Aorta (tissue), 5 donors: ENCODE results near the gene LAMA5. TPM values are rescaled to one million over a fixed set of nuclear protein-coding genes. Genes with fewer than 3 reads are reported as not detected.
"Not testable (repeated sequence)": the region's sequence is repeated elsewhere in the genome, so short reads cannot be mapped to it uniquely, and the experiment has no call there.

Experiments
- ATAC-seq: fragments of 200-7000 bp; cut with Tn5 transposase; one replicate; pipeline ENCODE4 v1.9.1; 2022; ENCODE audit warnings: moderate library complexity; ENCODE audit not compliant: low FRiP score
- DNase-seq, 2 donors: peaks; one replicate each; pipeline ENCODE4 v3.0.0-alpha.2; 2020
- H3K27ac ChIP-seq, 2 donors: one replicate each; pipeline ENCODE4 v1.5.1; 2013; ENCODE audit warnings: low read length in 2 of 2, mild to moderate bottlenecking in 2 of 2, moderate library complexity in 2 of 2, control low read depth in 1 of 2, inconsistent platforms in 1 of 2, low read depth in 1 of 2
- H3K27me3 ChIP-seq, 2 donors: one replicate each; pipeline ENCODE4 v1.6.1; 2013; ENCODE audit warnings: control low read depth in 1 of 2, low read length in 1 of 2, mild to moderate bottlenecking in 1 of 2, moderate library complexity in 1 of 2; ENCODE audit not compliant: insufficient read depth in 2 of 2, control insufficient read depth in 1 of 2
- H3K36me3 ChIP-seq, 2 donors: one replicate each; pipeline ENCODE4 v1.6.1; 2013; ENCODE audit warnings: control low read depth in 1 of 2, low read length in 1 of 2, mild to moderate bottlenecking in 1 of 2; ENCODE audit not compliant: insufficient read depth in 2 of 2, control insufficient read depth in 1 of 2
- H3K4me1 ChIP-seq, 2 donors: one replicate each; pipeline ENCODE4 v1.6.1; 2013; ENCODE audit warnings: low read length in 2 of 2, control low read depth in 1 of 2, mild to moderate bottlenecking in 1 of 2, moderate library complexity in 1 of 2; ENCODE audit not compliant: insufficient read depth in 2 of 2, control insufficient read depth in 1 of 2
- H3K4me3 ChIP-seq, 2 donors: one replicate each; pipeline ENCODE4 v1.5.1; 2013; ENCODE audit warnings: low read length in 2 of 2, control low read depth in 1 of 2, mild to moderate bottlenecking in 1 of 2
- H3K9me3 ChIP-seq: one replicate; pipeline ENCODE4 v1.6.1; 2013; ENCODE audit warnings: mild to moderate bottlenecking, low read length; ENCODE audit not compliant: control insufficient read depth
- WGBS, 2 donors: extraction: QIAGEN DNeasy Blood & Tissue Kit; methylation state at CpG; one replicate each; pipeline ENCODE4 v1.1.7; 2013; 5-methylcytosine and 5-hydroxymethylcytosine counted together
- intact Hi-C, 2 donors: fragments of 100-400 bp; cut with DNase I; formaldehyde crosslinking; loops; one replicate each; pipeline versions ENCODE4 v1.14.2 to v1.15.0; 2022
- polyA plus RNA-seq, 2 donors: library from polyadenylated mRNA; stranded (reverse); fragments of 200-250 nt; gene quantifications; one replicate each; pipeline ENCODE4 v1.2.3, GENCODE V29; 2013
- total RNA-seq, 2 donors: library from RNA; stranded (reverse); fragmentation: NEBNext Ultra II Directional; extraction: Animal tissue kit (Norgen Biotek cat#: 25700); gene quantifications; one replicate each; pipeline ENCODE4 v1.2.1, GENCODE V29; 2021
- donor health status: healthy with polysubstance abuse.
- donor health status: Bipolar disorder and iron deficiency.
- donor health status: DM: no; HTN: no; CAD: no.
- donor health status: DM: no; HTN: no; CAD: no.
- donor health status: DM: yes; HTN: yes; CAD: no.

The LAMA5 gene
- total and polyA plus RNA-seq, 4 donors = 52.2 to 395 (median 353) TPM

- peak in 1 of 2 donors; percentile 80 for DNase-seq
- Histone ChIP-seq H3K4me3 (no peak overlapping the region), H3K4me1 (no peaks in the 10 kb centered on the region), H3K27ac (peak overlapping the region in 1 of 2 donors; percentile 70), H3K9me3 (no peaks in the 10 kb centered on the region), H3K36me3 (no peaks in the 10 kb centered on the region), H3K27me3 (no peaks in the 10 kb centered on the region)
- intact Hi-C loops = loop anchor here in 1 of 2 donors (2.0 to 10.0 kb wide), 2 partner anchors 24 to 192 kb away; partner anchors contain the start of gene MTG2
- 19 to 21% methylated on average over 25 to 26 of the region's 26 CpGs for WGBS, 2 donors
- peak; percentile 75 for ATAC-seq
Observed at GRCh38 chr20:62376112-62377063, 9.3 kb upstream of the LAMA5 start.

GRCh38 chr20:62374331-62375152 is 7.4 kb upstream of the LAMA5 start:
- no peaks in the 10 kb centered on the region for H3K4me1 ChIP-seq
- 75 to 81% methylated on average over 24 of the region's 24 CpGs for WGBS, 2 donors
- H3K27me3 ChIP-seq = no peaks in the 10 kb centered on the region
- H3K9me3 ChIP-seq = no peaks in the 10 kb centered on the region
- DNase-seq = no peak
- no peak overlapping the region for H3K4me3 ChIP-seq
- ATAC-seq = no peak
- intact Hi-C loops = loop anchor here in 1 of 2 donors (10.0 kb wide), 1 partner anchor 190 kb away; the partner anchor contains the start of gene MTG2
- H3K27ac ChIP-seq = no peak overlapping the region
- no peaks in the 10 kb centered on the region for H3K36me3 ChIP-seq

- H3K27me3 ChIP-seq, H3K9me3 ChIP-seq, ATAC-seq, H3K27ac ChIP-seq, H3K4me3 ChIP-seq, DNase-seq, H3K36me3 ChIP-seq, H3K4me1 ChIP-seq: not testable (repeated sequence)
- intact Hi-C loops = loop anchor here in 1 of 2 donors (10.0 kb wide), 1 partner anchor 189 kb away; the partner anchor contains the start of gene MTG2
- 90 to 91% methylated on average over 24 to 27 of the region's 40 CpGs for WGBS, 2 donors
Observed at GRCh38 chr20:62373631-62374179, 6.6 kb upstream of the LAMA5 start.

- no peak for DNase-seq
- intact Hi-C loops = loop anchor here in 1 of 2 donors (10.0 kb wide), 1 partner anchor 188 kb away; the partner anchor contains the start of gene MTG2
- peak; percentile 35 for ATAC-seq
- Histone ChIP-seq H3K4me1 (no peaks in the 10 kb centered on the region), H3K27me3 (no peaks in the 10 kb centered on the region), H3K36me3 (no peaks in the 10 kb centered on the region), H3K4me3 (no peak overlapping the region), H3K9me3 (no peaks in the 10 kb centered on the region), H3K27ac (peak overlapping the region in 1 of 2 donors; percentile 41)
- WGBS, 2 donors = 45 to 60% methylated on average over 26 to 29 of the region's 29 CpGs
Observed at GRCh38 chr20:62372042-62372993, 5.2 kb upstream of the LAMA5 start.

GRCh38 chr20:62371588-62372041 is 4.5 kb upstream of the LAMA5 start:
- H3K4me3 ChIP-seq = no peak overlapping the region
- H3K27me3 ChIP-seq = no peaks in the 10 kb centered on the region
- intact Hi-C loops = loop anchor here in 1 of 2 donors (10.0 kb wide), 1 partner anchor 187 kb away; the partner anchor contains the start of gene MTG2
- no peaks in the 10 kb centered on the region for H3K9me3 ChIP-seq
- ATAC-seq (no peak), DNase-seq (no peak)
- H3K36me3 ChIP-seq = no peaks in the 10 kb centered on the region
- peak overlapping the region in 1 of 2 donors; percentile 11 for H3K27ac ChIP-seq
- no peaks in the 10 kb centered on the region for H3K4me1 ChIP-seq
- 95 to 96% methylated on average over 8 of the region's 8 CpGs for WGBS, 2 donors

GRCh38 chr20:62370807-62371587 is 3.9 kb upstream of the LAMA5 start:
- WGBS, 2 donors = 57 to 70% methylated on average over 17 to 18 of the region's 18 CpGs
- ATAC-seq = no peak
- DNase-seq = no peak
- Histone ChIP-seq H3K9me3 (no peaks in the 10 kb centered on the region), H3K27me3 (no peaks in the 10 kb centered on the region), H3K4me3 (no peak overlapping the region), H3K4me1 (no peaks in the 10 kb centered on the region), H3K27ac (no peak overlapping the region), H3K36me3 (no peaks in the 10 kb centered on the region)
- intact Hi-C loops = loop anchor here in 1 of 2 donors (10.0 kb wide), 1 partner anchor 186 kb away; the partner anchor contains the start of gene MTG2
